A549 (cell line): Measurements from ENCODE around the gene HCAR1.
"Not testable (repeated sequence)": the region's sequence is repeated elsewhere in the genome, so short reads cannot be mapped to it uniquely, and the experiment has no call there.

Source experiments
- CEBPB ChIP-seq, 2 experiments: fragments of >200 bp in 1 of 2; sonication (Bioruptor Twin) in 1 of 2; formaldehyde crosslinking in 1 of 2; IDR thresholded peaks; 2 replicates each; pipeline ENCODE4 v1.6.1; 2012 to 2016
- CHD2 ChIP-seq: fragments of 150-350 bp; IDR thresholded peaks from 2 replicates; pipeline ENCODE4 v1.6.1; 2014; ENCODE audit warnings: low read length; ENCODE audit not compliant: partially characterized antibody
- CTCF ChIP-seq: fragments of >200 bp; sonication (Bioruptor Twin); formaldehyde crosslinking; IDR thresholded peaks from 3 replicates; pipeline ENCODE4 v1.5.1; 2016
- HDAC2 ChIP-seq: fragments of 200-600 bp; sonication (generic); IDR thresholded peaks from 2 replicates; pipeline ENCODE4 v1.6.1; 2016
- PBX3 ChIP-seq: IDR thresholded peaks from 2 replicates; pipeline ENCODE4 v1.6.1; 2012
- POLR2A ChIP-seq: IDR thresholded peaks from 2 replicates; pipeline ENCODE4 v1.6.1; 2012; ENCODE audit warnings: mild to moderate bottlenecking, low read length
- REST ChIP-seq: fragments of 200-600 bp; sonication (generic); IDR thresholded peaks from 2 replicates; pipeline ENCODE4 v1.6.1; 2016; ENCODE audit warnings: antibody characterized with exemption, mild to moderate bottlenecking, moderate library complexity
- USF2 ChIP-seq: fragments of 450-650 bp; IDR thresholded peaks from 2 replicates; pipeline ENCODE4 v1.6.1; 2014; ENCODE audit warnings: antibody characterized with exemption
- ZFP36 ChIP-seq: fragments of 450-650 bp; IDR thresholded peaks from 2 replicates; pipeline ENCODE4 v1.6.1; 2014; ENCODE audit warnings: borderline replicate concordance; ENCODE audit not compliant: partially characterized antibody

- TF ChIP-seq PBX3; ZFP36; CTCF; USF2; CEBPB (IDR thresholded peaks at IDR 0.05); REST; POLR2A; CHD2; HDAC2: not testable (repeated sequence)
Measured at GRCh38 chr12:122709287-122709686, 21.4 kb downstream of the HCAR1 start.
